Measurements from ENCODE around the gene MAN2B1.

The MAN2B1 gene

DNA sequence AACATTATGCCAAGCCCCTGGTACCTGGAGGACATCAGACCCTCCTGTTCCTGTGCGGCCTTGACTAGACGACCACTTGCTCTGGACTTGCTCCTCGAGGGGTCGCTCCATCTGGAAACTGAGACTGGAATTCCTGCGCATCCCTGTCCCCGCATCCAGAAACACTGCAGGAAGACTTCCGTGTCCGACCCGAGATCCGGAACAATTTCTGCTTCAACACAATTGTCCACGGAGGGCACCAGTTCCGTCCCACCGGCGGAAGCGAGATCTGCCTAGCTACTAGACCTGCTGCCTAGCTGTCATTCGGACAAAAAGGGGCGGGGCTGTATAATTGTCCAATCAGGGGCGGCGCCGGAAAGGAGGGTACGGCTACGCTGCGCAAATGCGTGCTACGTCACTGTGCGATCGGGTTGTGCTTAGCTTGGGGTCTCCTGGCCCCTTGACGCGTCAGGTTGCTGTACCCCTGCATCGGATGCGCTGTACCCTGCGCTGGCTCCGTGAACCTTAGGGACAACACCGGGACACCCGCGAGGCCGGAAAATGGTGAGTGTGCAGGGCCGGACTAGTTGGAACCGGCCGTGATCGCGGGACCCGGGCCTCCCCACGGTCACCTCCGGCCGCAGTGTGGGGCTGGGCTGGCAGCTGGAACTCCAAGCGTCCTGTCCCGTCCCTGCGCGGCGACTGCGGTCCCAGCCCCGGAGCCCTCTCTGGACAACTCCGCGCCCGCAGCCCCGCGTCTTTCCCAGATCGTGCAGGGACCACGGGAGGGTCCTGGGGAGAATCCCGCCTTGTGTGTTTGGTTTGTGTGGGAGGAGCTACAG lies 55.8 kb downstream of the MAN2B1 start, which contains the start of the genes ZNF490 and ZNF791:
Gene ZNF490, minus strand, starts transcription at position 274 of the 821 bp plus-strand sequence. Its CDS starts 133 bp downstream, at position 141.
Gene ZNF791, plus strand, starts transcription at position 381 of the 821 bp plus-strand sequence. Its CDS starts 160 bp downstream, at position 541.
- peak; percentile 98 for DNase-seq

DNA sequence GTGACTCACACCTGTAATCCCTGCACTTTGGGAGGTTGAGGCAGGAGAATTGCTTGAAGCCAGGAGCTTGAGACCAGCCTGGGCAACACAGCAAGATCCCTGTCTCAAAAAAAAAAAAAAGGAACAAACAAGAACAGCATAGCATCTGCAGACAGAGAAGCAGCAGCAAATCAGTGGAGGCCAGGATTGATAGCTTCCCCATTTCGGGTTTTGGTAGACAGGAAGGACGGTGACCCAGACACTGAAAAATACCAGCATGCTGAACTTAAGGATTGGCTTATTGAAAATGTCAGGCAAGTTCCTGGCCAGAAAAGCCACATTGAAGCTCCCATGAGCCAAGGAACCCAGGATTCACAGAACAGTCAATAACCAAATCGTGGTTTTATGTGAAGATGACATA lies 58.9 kb downstream of the MAN2B1 start:
- DNase-seq: no peak

DNA sequence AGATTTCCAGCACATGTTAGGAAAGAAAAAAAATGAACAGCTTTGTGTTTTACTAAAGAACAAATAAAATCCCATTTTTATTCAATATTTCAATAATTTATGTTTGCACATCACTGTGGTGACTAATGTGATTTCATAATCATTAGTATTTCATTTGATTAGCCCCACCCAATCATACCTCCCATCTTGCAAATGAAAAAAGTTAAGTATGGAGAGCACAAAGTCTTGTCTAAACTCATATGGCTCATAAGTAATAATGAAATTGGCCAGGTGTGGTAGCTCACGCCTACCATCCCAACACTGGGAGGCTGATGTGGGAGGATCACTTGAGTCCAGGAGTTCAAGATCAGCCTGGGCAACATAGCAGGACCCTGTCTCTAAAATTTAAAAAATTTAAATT lies 59.7 kb downstream of the MAN2B1 start:
- DNase-seq: no peak

DNA sequence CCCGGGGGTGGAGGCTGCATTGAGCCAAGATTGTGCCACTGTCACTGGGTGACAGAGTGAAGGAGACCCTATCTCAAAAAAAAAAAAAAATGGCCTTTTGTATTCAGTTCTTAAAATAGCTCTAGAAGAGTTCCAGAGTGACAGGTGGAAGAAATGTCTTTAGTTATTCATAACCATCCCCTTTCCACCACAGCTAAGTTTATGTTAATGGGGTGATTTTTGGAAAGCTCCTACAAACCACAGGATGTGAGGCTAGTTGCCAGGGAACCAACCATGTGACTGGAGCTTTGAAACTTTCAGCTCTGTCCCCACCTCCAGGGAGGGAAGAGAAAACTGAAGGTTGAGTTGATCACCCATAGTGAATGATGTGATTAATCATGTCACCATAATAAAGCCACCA lies 62.8 kb downstream of the MAN2B1 start:
- no peak for DNase-seq

DNA sequence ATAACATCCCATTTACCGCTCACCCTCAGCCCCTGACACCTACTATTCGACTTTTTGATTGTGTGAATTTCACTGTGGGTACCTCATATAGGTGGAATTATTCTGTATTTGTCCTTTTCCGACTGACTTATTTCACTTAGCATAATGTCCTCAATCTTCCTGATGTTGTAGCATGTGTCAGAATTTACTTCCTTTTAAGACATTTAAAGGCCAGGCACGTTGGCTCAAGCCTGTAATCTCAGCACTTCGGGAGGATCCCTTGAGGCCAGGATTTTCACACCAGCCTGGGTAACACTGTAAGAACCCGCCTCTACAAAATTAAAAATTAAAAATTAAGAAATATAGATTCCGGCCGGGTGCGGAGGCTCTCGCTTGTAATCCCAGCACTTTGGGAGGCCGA lies 68.9 kb downstream of the MAN2B1 start:
- DNase-seq: no peak

DNA sequence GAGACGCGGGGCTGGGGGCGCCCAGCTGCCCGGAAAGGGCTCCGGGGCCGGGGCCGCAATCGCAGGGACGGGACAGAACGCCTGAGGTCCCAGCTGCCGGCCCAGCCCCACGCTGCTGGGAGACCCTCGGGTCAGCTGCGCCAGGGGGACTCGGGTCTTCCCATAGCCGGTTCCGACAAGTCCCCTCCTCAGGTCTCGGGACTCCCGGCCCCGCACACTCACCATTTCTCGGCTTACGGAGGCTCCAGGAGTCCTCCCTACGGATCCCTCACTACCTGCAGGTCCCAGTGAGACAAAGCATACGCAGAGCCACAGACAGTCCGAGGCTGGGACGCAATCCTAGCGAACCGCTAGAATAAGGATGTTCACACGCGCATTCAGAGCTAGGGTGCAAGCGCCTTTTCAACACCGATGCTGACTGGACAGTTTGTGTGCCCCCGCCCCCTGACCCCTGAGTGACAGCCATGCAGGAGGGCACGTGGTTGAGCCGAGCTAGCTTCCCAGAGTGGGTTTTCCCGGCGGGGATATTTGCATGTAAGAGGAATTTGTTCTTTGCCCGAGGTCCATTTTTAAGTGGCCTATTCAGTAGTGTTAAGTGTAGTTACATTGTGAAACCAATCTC lies 69.5 kb downstream of the MAN2B1 start:
- DNase-seq: no peak
